SH-SY5Y (cell line): Measurements from ENCODE around the gene C5.

Experiments
- GATA2 ChIP-seq: IDR thresholded peaks from 2 replicates; pipeline ENCODE4 v1.6.1; 2011; ENCODE audit warnings: mild to moderate bottlenecking, low read depth, low read length
- GATA3 ChIP-seq: IDR thresholded peaks from 2 replicates; pipeline ENCODE4 v1.6.1; 2011; ENCODE audit warnings: low read depth, mild to moderate bottlenecking, low read length, moderate library complexity

C5 gene

DNA sequence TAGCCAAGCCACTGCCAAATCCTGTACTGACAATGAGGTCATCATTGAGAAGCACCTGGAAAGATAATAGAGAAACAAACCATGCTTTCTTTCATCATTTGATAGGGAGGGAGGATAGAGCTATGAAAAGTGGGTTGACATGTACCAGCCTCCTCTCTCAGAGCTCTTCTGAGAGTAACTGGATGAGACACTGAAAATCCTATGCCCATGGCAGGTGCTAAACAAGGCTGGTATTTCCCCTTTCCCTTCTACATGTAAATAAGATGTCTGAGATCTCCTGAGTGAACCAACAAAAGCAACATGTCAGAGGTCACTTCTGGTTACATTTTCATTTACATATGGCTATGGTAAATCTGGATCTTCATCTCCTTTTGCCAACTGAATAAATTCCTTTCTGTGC lies 78.1 kb downstream of the C5 start:
- TF ChIP-seq GATA2 (no peak), GATA3 (no peak)

DNA sequence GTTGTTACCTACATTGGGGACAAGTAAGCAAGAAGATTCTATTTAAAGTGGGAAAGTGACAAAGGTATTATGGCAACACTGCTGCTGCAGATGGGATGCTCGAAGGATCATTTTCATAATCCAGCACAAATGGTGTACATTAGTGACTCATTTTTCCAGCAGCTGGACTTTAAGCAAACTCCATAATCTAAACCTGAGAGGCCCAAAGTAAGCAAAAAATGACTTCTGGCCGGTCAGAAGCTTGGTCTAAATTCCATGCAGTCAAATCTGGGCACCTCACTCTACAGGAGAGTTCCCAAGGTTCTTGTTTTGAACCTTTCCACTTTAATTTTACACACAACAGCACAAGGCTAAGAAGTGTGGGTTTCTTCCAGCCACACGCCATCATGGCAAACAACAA lies 79.8 kb downstream of the C5 start:
- TF ChIP-seq GATA3 (no peak), GATA2 (no peak)

DNA sequence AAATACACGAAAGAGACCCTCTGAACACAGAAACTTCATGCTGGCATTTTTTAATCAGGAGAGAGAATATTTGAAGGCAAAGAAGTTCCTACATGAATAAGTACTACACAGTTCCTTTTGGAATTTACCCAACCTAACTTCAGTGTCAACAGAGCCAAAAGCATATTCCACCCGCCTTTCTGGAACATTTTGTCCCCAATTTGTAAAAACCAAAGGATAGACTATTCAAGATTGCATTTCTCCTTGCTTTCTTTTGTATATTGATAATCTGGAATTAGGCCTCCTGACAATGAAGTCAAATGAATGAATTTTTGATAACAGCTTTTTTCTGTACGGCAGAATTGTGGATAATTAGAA lies 84.1 kb downstream of the C5 start:
- no peak for TF ChIP-seq GATA2
- no peak for TF ChIP-seq GATA3

DNA sequence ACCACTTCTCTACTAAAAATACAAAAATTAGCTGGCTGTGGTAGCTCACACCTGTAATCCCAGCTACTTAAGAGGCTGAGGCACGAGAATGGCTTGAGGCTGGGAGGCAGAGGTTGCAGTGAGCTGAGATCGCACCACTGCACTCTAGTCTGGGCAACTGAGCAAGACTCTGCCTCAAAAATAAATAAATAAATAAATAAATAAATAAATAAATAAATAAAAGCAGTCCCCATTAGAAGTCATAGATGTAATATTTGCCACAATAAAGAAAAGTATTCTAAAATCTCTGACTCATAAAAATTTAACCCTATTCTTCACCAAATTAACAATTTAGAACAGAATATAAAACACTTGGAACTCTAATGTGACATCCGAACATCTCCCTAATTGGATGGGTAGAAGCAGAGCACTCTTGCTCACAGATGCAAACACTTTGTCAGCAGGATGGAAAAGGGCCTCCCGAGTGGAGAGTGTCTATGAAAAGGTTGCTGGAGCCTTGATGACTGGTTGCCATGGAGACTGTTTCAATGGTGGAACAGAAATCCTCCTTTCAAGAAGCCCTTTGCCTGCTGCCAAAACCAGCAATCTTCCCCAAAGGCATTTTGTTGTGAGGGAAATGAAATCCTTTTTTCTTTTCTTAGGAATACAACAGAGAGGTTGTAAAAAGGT lies 84.6 kb downstream of the C5 start:
- TF ChIP-seq GATA3 = no peak
- TF ChIP-seq GATA2 = no peak

DNA sequence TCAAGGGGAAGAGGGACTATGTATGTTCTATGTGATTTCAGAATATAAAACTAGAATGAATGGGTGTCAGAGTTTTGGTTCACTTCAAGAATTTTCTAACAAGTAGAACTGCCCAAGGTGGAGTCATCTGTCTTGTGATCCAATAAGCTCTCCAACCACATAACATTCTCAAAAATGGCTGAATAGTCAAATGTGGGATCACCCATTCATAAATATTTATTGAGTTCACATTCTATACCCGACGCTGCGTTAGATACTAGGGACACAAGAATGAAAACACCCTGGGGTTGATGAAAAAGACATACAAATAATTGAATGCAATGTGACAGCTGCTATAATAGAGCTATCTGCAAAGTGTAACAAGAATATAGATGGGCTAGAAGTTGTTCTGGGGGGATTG lies 88.1 kb downstream of the C5 start:
- TF ChIP-seq GATA2 (no peak), GATA3 (no peak)

DNA sequence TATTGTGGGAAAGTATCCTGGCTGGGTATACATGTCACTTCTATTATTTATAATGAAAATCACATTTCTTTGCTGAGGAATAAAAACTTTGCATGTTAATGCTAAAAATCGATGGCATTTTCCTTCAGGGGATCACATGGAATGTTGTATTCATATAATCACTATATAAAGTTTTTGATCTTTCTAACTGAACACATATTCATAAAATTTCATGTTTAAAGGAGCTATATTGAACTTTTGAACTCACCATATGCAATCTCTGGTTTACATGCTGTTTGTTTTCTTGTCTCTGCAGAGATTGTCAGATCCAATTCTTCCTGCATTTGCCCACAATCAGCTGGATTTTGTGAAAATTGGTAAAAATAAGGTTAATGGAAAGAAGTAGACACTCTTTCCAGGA lies 90.1 kb downstream of the C5 start:
- TF ChIP-seq GATA2 (no peak), GATA3 (no peak)

DNA sequence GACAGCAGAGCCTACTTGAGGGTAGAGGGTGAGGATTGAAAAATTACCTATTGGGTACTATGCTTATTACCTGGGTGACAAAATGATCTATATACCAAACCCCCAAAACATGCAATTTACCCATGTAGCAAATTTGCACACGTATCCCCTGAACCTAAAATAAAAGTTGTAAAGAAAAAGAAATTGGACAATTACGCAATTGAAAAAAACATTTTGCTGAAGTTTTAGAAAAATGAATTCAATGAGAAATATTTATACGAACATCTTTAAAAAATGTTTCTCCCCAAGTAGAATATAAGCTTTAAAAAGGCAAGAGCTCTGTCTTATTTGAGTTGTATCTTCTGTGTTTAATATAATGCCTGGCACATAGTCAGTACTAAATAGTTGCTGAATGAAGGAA lies 93.2 kb downstream of the C5 start:
- TF ChIP-seq GATA2 (no peak), GATA3 (no peak)

DNA sequence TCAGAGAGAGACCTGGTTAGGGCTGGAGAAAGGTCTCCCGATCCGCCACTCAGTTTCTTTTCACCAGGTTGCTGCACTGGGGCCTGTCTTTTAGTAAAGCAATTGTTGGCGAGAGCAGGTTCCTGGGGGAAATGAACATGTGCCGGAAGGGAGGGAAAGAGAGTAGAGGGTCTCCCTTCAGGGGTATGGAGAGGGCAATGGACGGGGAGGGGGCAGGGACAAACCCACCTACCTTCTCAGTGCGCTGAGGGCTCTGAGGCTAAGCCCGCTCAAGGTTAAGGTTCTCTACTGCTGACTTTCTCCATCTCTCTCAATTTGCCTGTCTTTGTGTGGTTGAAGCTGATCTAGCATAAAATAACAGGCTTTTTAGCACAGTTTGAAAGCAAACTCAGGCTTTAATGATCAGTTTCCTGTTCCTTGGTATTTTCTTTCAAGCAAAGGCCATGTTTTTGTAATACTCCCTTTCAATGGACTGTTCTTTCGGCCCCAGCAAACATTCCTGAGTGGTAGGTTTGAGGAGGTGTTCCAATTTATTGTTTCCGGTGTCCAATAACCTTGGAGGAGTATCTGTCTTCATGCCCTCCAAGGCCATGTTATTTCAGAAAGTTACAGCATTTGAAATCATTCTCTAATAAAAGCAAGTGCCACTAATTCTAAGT lies 98.0 kb downstream of the C5 start:
- TF ChIP-seq GATA2 = no peak
- TF ChIP-seq GATA3 = no peak

DNA sequence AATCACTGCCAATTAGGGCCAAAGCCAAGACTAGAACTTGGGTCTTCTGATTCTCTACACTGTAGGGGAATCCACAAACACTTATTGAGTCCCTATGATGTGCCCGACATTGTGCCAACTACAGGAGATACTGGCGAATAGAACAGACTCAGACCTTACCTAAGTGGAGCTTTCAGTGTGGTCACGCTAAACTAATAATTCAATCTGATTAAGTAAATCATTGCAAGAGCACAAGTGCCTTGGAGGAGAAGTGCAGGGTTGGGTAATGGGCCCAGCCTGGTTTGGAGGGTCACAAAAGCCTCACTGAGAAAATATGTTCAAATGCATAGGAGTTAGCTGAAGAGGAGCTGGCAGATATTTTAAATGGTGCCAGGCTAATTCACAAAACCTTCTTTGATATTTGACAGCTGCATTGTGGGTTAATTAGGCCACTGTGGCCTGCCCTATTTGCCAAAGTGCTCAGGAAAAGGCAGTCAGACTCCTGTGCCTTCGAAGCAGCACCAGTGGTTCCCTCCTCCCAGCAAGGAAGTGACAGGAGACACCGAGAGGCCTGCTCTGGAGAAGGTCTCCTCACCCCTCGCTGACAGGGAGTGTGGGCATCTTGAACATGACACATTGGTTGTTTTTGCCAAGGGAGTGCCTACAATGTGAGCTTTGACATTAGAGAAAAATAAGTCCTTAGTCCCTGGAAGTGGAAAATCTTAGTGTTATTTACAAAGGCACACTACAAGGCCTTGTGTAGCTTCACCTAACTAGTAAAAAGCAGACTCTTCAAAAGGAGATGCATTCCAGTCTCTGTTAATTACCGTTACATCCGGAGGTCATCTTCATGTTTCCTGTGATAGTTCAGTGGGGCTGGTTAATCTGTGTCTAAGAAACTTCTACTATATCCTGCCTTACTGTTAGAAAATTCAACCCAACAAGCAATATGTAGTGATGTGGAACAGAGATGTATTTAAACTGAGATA lies 99.4 kb downstream of the C5 start:
- TF ChIP-seq GATA2 = no peak
- no peak for TF ChIP-seq GATA3

DNA sequence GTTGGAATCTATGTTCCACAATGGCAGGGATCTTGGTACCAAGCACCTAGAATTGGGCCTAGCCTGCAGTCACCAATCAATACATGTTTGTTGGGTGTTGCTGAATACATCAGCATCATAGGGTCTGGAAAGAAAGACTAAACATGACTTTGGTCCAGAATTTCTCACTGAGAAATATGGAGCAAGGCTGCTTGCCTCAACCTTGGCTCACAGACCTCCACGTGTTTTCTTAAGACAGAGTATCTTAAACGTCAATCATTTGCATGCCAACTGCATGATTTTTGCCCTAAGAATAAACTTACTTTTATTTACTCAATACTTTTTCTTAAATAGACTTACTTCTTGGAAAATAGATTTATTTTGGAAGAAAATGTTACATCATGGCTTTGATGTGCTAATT lies 100.8 kb downstream of the C5 start:
- TF ChIP-seq GATA2 (no peak), GATA3 (no peak)

DNA sequence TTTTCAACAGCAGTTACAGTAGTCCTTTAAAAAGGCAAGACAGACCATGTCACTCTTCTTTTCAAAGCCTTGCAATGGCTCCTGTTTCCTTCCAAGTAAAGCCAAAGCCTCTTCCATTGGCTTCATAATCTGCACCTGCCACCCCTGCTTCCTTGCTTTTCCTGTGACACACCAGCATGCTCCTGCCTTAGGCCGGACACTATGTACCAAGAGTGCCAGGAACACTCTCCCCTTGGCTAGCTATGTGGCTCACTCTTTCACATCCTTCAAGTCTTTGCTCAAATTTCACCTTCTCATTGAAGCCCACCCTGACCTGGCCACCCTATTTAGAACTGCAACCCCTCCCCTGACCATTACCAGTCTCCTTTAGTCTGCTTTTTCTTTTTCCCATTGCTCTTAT lies 101.3 kb downstream of the C5 start:
- no peak for TF ChIP-seq GATA2
- no peak for TF ChIP-seq GATA3

DNA sequence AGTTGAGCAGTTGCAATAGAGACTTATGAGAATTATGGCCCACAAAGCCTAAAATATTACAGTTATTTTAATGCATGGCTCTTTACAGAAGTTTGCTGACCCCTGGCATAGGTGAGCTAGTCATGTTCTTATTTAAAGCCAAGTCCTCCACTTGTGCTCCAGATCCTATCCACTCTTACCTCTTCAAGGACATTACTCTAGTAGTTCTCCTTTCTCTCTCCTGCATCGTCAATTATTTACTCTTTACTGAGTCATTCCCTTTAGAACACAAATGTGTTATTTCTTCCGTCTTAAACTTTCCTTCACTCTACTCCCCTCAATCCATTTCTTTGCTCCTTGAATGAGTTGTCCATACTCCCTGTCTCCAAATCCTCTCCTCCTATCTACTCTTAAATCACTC lies 102.9 kb downstream of the C5 start:
- TF ChIP-seq GATA2 (no peak), GATA3 (no peak)

DNA sequence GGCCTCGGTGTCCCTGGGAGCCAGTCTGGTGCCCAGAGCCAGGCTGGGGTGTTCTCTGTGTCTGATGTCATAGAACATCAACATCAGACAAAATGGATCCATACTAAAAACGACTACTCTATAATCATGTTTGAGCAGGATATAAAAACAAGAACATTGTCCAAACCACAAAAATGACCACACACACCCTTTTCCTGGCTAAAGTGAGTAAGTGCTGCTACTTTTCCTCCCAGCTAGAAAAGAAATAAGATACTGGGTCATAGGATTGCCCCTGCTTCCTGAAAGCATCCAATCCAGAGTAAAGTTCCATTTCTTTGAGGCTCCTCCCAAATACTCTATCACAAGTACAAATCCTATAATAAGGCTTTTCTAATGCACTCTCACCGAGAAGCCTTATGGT lies 103.8 kb downstream of the C5 start:
- TF ChIP-seq GATA3 = no peak
- TF ChIP-seq GATA2 = no peak

DNA sequence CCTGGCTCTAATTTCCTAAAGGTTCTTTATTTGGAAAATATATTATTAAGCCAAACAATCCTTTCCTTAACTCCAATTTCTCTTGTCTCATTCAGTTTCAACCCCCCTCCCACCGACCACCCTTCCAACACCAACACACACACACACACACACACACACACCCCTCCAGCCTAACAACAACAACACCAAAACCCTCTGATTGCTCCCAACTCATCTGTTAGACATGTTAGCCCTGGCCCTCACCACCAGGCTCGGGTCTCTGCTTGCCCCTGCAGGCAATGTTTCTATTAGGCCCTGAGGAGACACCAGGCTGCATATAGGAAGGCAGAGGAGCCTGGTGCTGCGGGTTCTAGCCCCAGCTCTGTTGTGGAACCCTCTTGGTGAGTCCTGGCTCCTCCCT lies 105.1 kb downstream of the C5 start:
- TF ChIP-seq GATA2 (no peak), GATA3 (no peak)
